CD4-positive, alpha-beta T cell (primary cell): Measurements from ENCODE around the gene GM2A. TPM values are rescaled to one million over a fixed set of nuclear protein-coding genes. Genes with fewer than 3 reads are reported as not detected.
"Not testable (repeated sequence)": the region's sequence is repeated elsewhere in the genome, so short reads cannot be mapped to it uniquely, and the experiment has no call there.

Experiments used
- ATAC-seq: fragments of 200-7000 bp; cut with Tn5 transposase; one replicate; pipeline ENCODE4 v1.10.0; 2022; ENCODE audit warnings: mild to moderate bottlenecking; ENCODE audit not compliant: poor library complexity
- CTCF ChIA-PET: fragments of 350-600 bp; sonication (Branson Sonifier 250); formaldehyde crosslinking; loops from one replicate; lab custom pipeline; 2021; ENCODE audit warnings: antibody characterized with exemption, inconsistent platforms; lab: Charles Lee
- POLR2A ChIA-PET: fragments of 350-600 bp; sonication (Branson Sonifier 250); formaldehyde crosslinking; loops from one replicate; lab custom pipeline; 2021; ENCODE audit warnings: antibody characterized with exemption, inconsistent platforms; lab: Charles Lee
- DNase-seq, 14 experiments: peaks; one replicate each; pipeline ENCODE4 v3.0.0-alpha.2; 2013 to 2020; ENCODE audit warnings: mixed read lengths in 2 of 14
- H3K27ac ChIP-seq, 2 donors: one replicate each; pipeline versions ENCODE4 v1.5.1 to v1.7.0; 2013; ENCODE audit warnings: low read length in 2 of 2, low read depth in 1 of 2, mild to moderate bottlenecking in 1 of 2
- H3K27me3 ChIP-seq, 2 experiments: 1 replicate in 1 of 2; 2 replicates in 1 of 2; pipeline versions ENCODE4 v1.6.1 to v1.7.0; 2013; ENCODE audit warnings: low read length in 2 of 2, control low read depth in 1 of 2, mild to moderate bottlenecking in 1 of 2, moderate library complexity in 1 of 2; ENCODE audit not compliant: insufficient read depth in 2 of 2, control insufficient read depth in 1 of 2
- H3K36me3 ChIP-seq: one replicate; pipeline ENCODE4 v1.6.1; 2013; ENCODE audit warnings: low read length, control low read depth; ENCODE audit not compliant: insufficient read depth
- H3K4me1 ChIP-seq: one replicate; pipeline ENCODE4 v1.6.1; 2013; ENCODE audit warnings: low read length, control low read depth; ENCODE audit not compliant: insufficient read depth
- H3K4me3 ChIP-seq: one replicate; pipeline ENCODE4 v1.5.1; 2013; ENCODE audit warnings: mild to moderate bottlenecking, low read length, moderate library complexity
- H3K9me3 ChIP-seq, 2 experiments: 1 replicate in 1 of 2; 2 replicates in 1 of 2; pipeline versions ENCODE4 v1.6.1 to v1.7.0; 2013; ENCODE audit warnings: low read length in 2 of 2, mild to moderate bottlenecking in 2 of 2, control low read depth in 1 of 2, moderate library complexity in 1 of 2; ENCODE audit not compliant: control insufficient read depth in 1 of 2, insufficient read depth in 1 of 2
- H3K27ac Mint-ChIP-seq: one replicate; pipeline ENCODE4 v1.8.0; 2020; ENCODE audit warnings: mixed read lengths
- H3K27me3 Mint-ChIP-seq: one replicate; pipeline ENCODE4 v1.8.0; 2021; ENCODE audit warnings: mixed read lengths
- H3K36me3 Mint-ChIP-seq: one replicate; pipeline ENCODE4 v1.8.0; 2021; ENCODE audit warnings: low read depth, mixed read lengths
- H3K4me1 Mint-ChIP-seq: one replicate; pipeline ENCODE4 v1.8.0; 2021; ENCODE audit warnings: low read depth, mixed read lengths
- H3K4me3 Mint-ChIP-seq: one replicate; pipeline ENCODE4 v1.8.0; 2020; ENCODE audit warnings: mild to moderate bottlenecking, mixed read lengths
- H3K9me3 Mint-ChIP-seq: one replicate; pipeline ENCODE4 v1.8.0; 2020; ENCODE audit warnings: mixed read lengths
- CTCF ChIP-seq: fragments of 200-600 bp; IDR thresholded peaks from one replicate; pipeline ENCODE4 v1.8.0; 2022; ENCODE audit warnings: antibody characterized with exemption, mild to moderate bottlenecking
- intact Hi-C, 2 experiments: fragments of 100-400 bp; cut with DNase I in 1 of 2; cut with micrococcal nuclease in 1 of 2; formaldehyde crosslinking; loops; one replicate each; pipeline versions ENCODE4 v1.15.1 to v1.9.0; 2023 to 2025; cut with DNase I, micrococcal nuclease
- total RNA-seq, 174 experiments: library from RNA in 2 of 174; stranded (reverse) in 2 of 174; gene quantifications; one replicate each; pipeline ENCODE4 v1.2.3 and lab custom pipeline; 2021 to 2026

The GM2A gene
- total RNA-seq, 2 experiments from 2014 or later: 3.1 to 4.1 TPM

GRCh38 chr5:151237685-151238084, 15.3 kb upstream of the GM2A start:
- intact Hi-C loops: loop anchor here (2.0 to 5.0 kb wide), 6 partner anchors 13 to 185 kb away; partner anchors contain the start of gene CCDC69 (in 1 of the 2)

GRCh38 chr5:151238303-151238741, 14.7 kb upstream of the GM2A start:
- no peak for TF ChIP-seq CTCF
- CTCF ChIA-PET: interaction anchor here (1.1 to 2.7 kb wide), 10 partner anchors 8 to 113 kb away, joined by 3 to 22 read pairs (median 10); partner anchors contain the start of genes CCDC69 and GM2A
- DNase-seq (no peak), ATAC-seq (no peak)
- Mint-ChIP-seq H3K27me3 (no peaks in the 10 kb centered on the region), H3K9me3 (no peaks in the 10 kb centered on the region), H3K36me3 (no peaks in the 10 kb centered on the region), H3K4me1 (peaks cover 27% of the 10 kb centered on the region), H3K4me3 (no peak overlapping the region), H3K27ac (no peak overlapping the region)
- H3K4me1 ChIP-seq: peaks cover 33% of the 10 kb centered on the region
- no peaks in the 10 kb centered on the region for H3K36me3 ChIP-seq
- POLR2A ChIA-PET: interaction anchor here (0.6 to 2.2 kb wide), 4 partner anchors 14 to 99 kb away, joined by 3 to 11 read pairs (median 7); partner anchors contain the start of genes CCDC69 and GM2A
- no peaks in the 10 kb centered on the region for H3K27me3 ChIP-seq
- intact Hi-C loops: loop anchor here (2.0 to 5.0 kb wide), 6 partner anchors 14 to 186 kb away; partner anchors contain the start of gene CCDC69 (in 1 of the 2)
- H3K9me3 ChIP-seq: no peaks in the 10 kb centered on the region
- H3K27ac ChIP-seq: no peak overlapping the region
- no peak overlapping the region for H3K4me3 ChIP-seq

More at GRCh38 chr5:151237685-151238084, 15.3 kb upstream of the GM2A start:
- H3K36me3 Mint-ChIP-seq: no peaks in the 10 kb centered on the region
- no peaks in the 10 kb centered on the region for H3K36me3 ChIP-seq
- H3K9me3 ChIP-seq: no peaks in the 10 kb centered on the region
- DNase-seq: no peak
- H3K27me3 Mint-ChIP-seq: no peaks in the 10 kb centered on the region
- H3K4me3 ChIP-seq: no peak overlapping the region
- no peaks in the 10 kb centered on the region for H3K9me3 Mint-ChIP-seq
- CTCF ChIA-PET: interaction anchor here (0.7 to 2.7 kb wide), 6 partner anchors 14 to 112 kb away, joined by 3 to 22 read pairs (median 16); partner anchors contain the start of gene CCDC69
- no peak for TF ChIP-seq CTCF
- H3K27ac Mint-ChIP-seq: no peak overlapping the region
- peaks cover 33% of the 10 kb centered on the region for H3K4me1 Mint-ChIP-seq
- H3K4me3 Mint-ChIP-seq: no peak overlapping the region
- POLR2A ChIA-PET: interaction anchor here (2.1 to 2.2 kb wide), 2 partner anchors 14 to 24 kb away, joined by 8 to 11 read pairs; partner anchors contain the start of gene CCDC69
- no peak for ATAC-seq
- H3K4me1 ChIP-seq: peaks cover 30% of the 10 kb centered on the region
- H3K27me3 ChIP-seq: no peaks in the 10 kb centered on the region
- H3K27ac ChIP-seq: no peak overlapping the region

GRCh38 chr5:151239237-151239861, 13.6 kb upstream of the GM2A start:
- POLR2A ChIA-PET: interaction anchor here (0.6 to 2.1 kb wide), 3 partner anchors 13 to 100 kb away, joined by 3 to 8 read pairs (median 6); partner anchors contain the start of gene GM2A
- H3K27ac ChIP-seq: no peak overlapping the region
- CTCF ChIA-PET: interaction anchor here (0.7 to 2.7 kb wide), 17 partner anchors 8 to 114 kb away, joined by 3 to 22 read pairs (median 4); partner anchors contain the start of genes ANXA6, CCDC69 and GM2A
- ATAC-seq: peak; percentile 83
- no peak overlapping the region for H3K27ac Mint-ChIP-seq
- no peak overlapping the region for H3K4me3 Mint-ChIP-seq
- no peaks in the 10 kb centered on the region for H3K36me3 Mint-ChIP-seq
- H3K4me3 ChIP-seq: no peak overlapping the region
- intact Hi-C loops: loop anchor here (1.0 to 5.0 kb wide), 7 partner anchors 15 to 187 kb away; partner anchors contain the start of gene CCDC69 (in 1 of the 2)
- H3K9me3 Mint-ChIP-seq: no peaks in the 10 kb centered on the region
- H3K27me3 Mint-ChIP-seq: no peaks in the 10 kb centered on the region
- H3K4me1 ChIP-seq: peaks cover 36% of the 10 kb centered on the region
- H3K36me3 ChIP-seq: no peaks in the 10 kb centered on the region
- no peaks in the 10 kb centered on the region for H3K9me3 ChIP-seq
- no peaks in the 10 kb centered on the region for H3K27me3 ChIP-seq
- peak; percentile 99 for TF ChIP-seq CTCF
- peak in 10 of 14 experiments; percentile 25 to 76 (median 55) for DNase-seq
- H3K4me1 Mint-ChIP-seq: peaks cover 29% of the 10 kb centered on the region

GRCh38 chr5:151240268-151240835, 12.6 kb upstream of the GM2A start:
- H3K9me3 ChIP-seq, H3K4me3 Mint-ChIP-seq, POLR2A ChIA-PET, H3K27ac Mint-ChIP-seq, H3K4me3 ChIP-seq, H3K27me3 ChIP-seq, H3K27me3 Mint-ChIP-seq, H3K9me3 Mint-ChIP-seq, DNase-seq, H3K36me3 ChIP-seq, H3K36me3 Mint-ChIP-seq, CTCF ChIA-PET, ATAC-seq, H3K27ac ChIP-seq: not testable (repeated sequence)
- H3K4me1 Mint-ChIP-seq: peaks cover 23% of the 10 kb centered on the region
- H3K4me1 ChIP-seq: peaks cover 27% of the 10 kb centered on the region
- intact Hi-C loops: loop anchor here in 1 of 2 experiments (10.0 kb wide), 1 partner anchor 586 kb away; no protein-coding TSS in a partner anchor
